ENCODE data around the gene SP110.

SP110 gene

DNA sequence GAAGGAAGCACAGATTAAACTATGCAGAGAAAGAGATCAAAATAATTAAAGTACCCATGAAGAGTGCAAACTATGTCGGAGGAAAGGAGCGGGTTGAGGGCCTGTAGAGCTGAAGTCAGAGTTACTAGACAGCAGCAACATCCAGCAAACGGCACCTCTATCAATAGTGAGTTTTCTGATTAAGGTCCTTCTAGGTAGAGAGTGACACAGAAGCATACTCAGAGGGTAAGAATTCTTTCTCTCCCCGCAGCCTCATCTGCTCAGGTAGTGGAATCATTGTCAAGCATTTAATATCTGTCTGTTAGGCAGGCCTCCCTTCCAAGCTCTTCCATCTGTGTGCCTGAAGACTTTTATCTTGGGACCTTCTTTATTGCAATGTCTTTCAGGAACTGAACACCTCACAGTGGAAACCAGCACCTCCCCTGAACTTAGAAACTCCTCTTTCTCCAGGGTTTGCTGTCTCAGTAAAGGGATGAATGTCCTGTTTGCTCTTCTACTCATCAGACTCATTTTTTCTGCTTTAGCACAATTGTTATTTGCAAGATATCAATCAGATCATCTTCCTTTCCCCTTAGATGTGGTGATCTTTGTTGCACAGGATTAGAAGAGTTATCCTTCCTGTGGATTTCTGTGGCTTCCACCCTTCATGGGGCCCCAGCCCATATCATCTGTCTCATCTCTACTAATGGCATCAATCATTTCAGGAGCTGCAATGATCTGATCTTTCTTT lies 34.5 kb upstream of the SP110 start:
- TF ChIP-seq TAF1 (IDR thresholded peaks at IDR 0.05; ENCODE audit: low read depth, low read length) = no peak
- TF ChIP-seq PAX5 (IDR thresholded peaks at IDR 0.05; ENCODE audit: insufficient read depth, low read length, severe bottlenecking) = no peak
- TF ChIP-seq SPI1 (IDR thresholded peaks at IDR 0.05; ENCODE audit: low read depth, low read length) = no peak
- no peak for TF ChIP-seq POLR2A (IDR thresholded peaks at IDR 0.05; ENCODE audit: low read depth, low read length)
- no peak for TF ChIP-seq POU2F2 (IDR thresholded peaks at IDR 0.05; ENCODE audit: low read depth, low read length)
- TF ChIP-seq POLR2AphosphoS5 (IDR thresholded peaks at IDR 0.05; ENCODE audit: low read depth, low read length) = no peak
- peak; percentile 20 for FAIRE-seq
- no peak for DNase-seq (ENCODE audit: insufficient read length, low spot score)

GRCh38 chr2:230250231-230250630 lies 30.4 kb upstream of the SP110 start:
- FAIRE-seq = no peak
- no peak for TF ChIP-seq PAX5 (IDR thresholded peaks at IDR 0.05; ENCODE audit: insufficient read depth, low read length, severe bottlenecking)
- no peak for TF ChIP-seq TAF1 (IDR thresholded peaks at IDR 0.05; ENCODE audit: low read depth, low read length)
- TF ChIP-seq POLR2AphosphoS5 (IDR thresholded peaks at IDR 0.05; ENCODE audit: low read depth, low read length) = no peak
- TF ChIP-seq SPI1 (IDR thresholded peaks at IDR 0.05; ENCODE audit: low read depth, low read length) = no peak
- no peak for TF ChIP-seq POLR2A (IDR thresholded peaks at IDR 0.05; ENCODE audit: low read depth, low read length)
- TF ChIP-seq POU2F2 (IDR thresholded peaks at IDR 0.05; ENCODE audit: low read depth, low read length) = no peak
- DNase-seq (ENCODE audit: insufficient read length, low spot score) = no peak

GRCh38 chr2:230246206-230246605 lies 26.4 kb upstream of the SP110 start:
- no peak for TF ChIP-seq POLR2AphosphoS5 (IDR thresholded peaks at IDR 0.05; ENCODE audit: low read depth, low read length)
- TF ChIP-seq PAX5 (IDR thresholded peaks at IDR 0.05; ENCODE audit: insufficient read depth, low read length, severe bottlenecking) = no peak
- no peak for TF ChIP-seq TAF1 (IDR thresholded peaks at IDR 0.05; ENCODE audit: low read depth, low read length)
- no peak for TF ChIP-seq POLR2A (IDR thresholded peaks at IDR 0.05; ENCODE audit: low read depth, low read length)
- TF ChIP-seq POU2F2 (IDR thresholded peaks at IDR 0.05; ENCODE audit: low read depth, low read length) = no peak
- TF ChIP-seq SPI1 (IDR thresholded peaks at IDR 0.05; ENCODE audit: low read depth, low read length) = no peak
- DNase-seq (ENCODE audit: insufficient read length, low spot score) = no peak
- FAIRE-seq = no peak

- TF ChIP-seq TAF1 (IDR thresholded peaks at IDR 0.05; ENCODE audit: low read depth, low read length) = no peak
- DNase-seq (ENCODE audit: insufficient read length, low spot score) = no peak
- no peak for FAIRE-seq
These were observed 24.4 kb upstream of the SP110 start for GRCh38 chr2:230244211-230244610.

DNA sequence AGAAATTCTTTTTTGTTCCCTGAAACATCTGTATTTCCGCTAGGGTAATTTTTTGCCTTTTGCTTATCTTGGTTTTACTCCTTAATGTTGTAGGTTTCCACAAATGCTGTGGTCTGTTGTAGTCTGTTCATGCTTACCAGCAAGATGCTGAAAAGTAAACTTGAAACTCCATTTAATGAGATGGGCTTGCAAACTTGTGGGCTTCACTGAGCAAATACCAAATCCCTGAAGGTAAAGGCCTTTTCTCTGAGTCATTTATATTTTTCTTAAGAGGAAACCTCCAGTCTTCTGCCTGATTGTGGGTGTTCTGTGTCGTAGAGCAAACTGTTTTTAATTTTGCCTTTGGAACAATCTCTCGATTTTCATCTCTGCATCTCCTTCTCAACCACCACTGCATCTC lies 15.1 kb upstream of the SP110 start:
- DNase-seq (ENCODE audit: insufficient read length, low spot score) = no peak
- no peak for TF ChIP-seq POU2F2 (IDR thresholded peaks at IDR 0.05; ENCODE audit: low read depth, low read length)
- no peak for TF ChIP-seq TAF1 (IDR thresholded peaks at IDR 0.05; ENCODE audit: low read depth, low read length)
- peak; percentile 85 for FAIRE-seq

GRCh38 chr2:230234122-230234722 lies 14.4 kb upstream of the SP110 start:
- DNase-seq (ENCODE audit: insufficient read length, low spot score) = no peak
- TF ChIP-seq TAF1 (IDR thresholded peaks at IDR 0.05; ENCODE audit: low read depth, low read length) (no peak), SPI1 (IDR thresholded peaks at IDR 0.05; ENCODE audit: low read depth, low read length) (peak; percentile 24)
- peak; percentile 96 for FAIRE-seq

DNA sequence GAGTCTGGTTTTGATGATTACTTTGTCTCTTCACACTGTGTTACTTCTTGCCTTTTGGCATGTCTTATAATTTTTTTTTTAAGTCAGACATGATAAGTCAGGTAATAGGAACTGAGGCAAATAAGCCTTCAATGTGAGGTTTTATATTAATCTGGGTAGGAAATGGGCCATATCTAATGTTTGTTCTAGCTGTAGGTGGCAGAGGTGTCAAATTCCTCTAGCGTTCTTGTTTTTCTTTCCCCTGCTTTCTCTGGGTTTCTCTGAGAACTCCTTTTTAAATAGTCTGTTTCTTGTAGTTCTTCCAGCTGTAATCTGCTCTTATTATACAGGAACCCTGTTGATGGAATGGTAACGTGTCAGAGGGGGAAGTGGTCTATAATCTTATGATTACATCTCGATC lies 11.5 kb upstream of the SP110 start:
- TF ChIP-seq TAF1 (IDR thresholded peaks at IDR 0.05; ENCODE audit: low read depth, low read length) = no peak
- TF ChIP-seq POU2F2 (IDR thresholded peaks at IDR 0.05; ENCODE audit: low read depth, low read length) = no peak
- TF ChIP-seq POLR2A (IDR thresholded peaks at IDR 0.05; ENCODE audit: low read depth, low read length) = no peak
- TF ChIP-seq POLR2AphosphoS5 (IDR thresholded peaks at IDR 0.05; ENCODE audit: low read depth, low read length) = no peak
- TF ChIP-seq SPI1 (IDR thresholded peaks at IDR 0.05; ENCODE audit: low read depth, low read length) = no peak
- TF ChIP-seq PAX5 (IDR thresholded peaks at IDR 0.05; ENCODE audit: insufficient read depth, low read length, severe bottlenecking) = no peak
- no peak for FAIRE-seq
- DNase-seq (ENCODE audit: insufficient read length, low spot score) = no peak

GRCh38 chr2:230230496-230231200 lies 10.9 kb upstream of the SP110 start:
- TF ChIP-seq POU2F2 (IDR thresholded peaks at IDR 0.05; ENCODE audit: low read depth, low read length) (no peak), TAF1 (IDR thresholded peaks at IDR 0.05; ENCODE audit: low read depth, low read length) (no peak), PAX5 (IDR thresholded peaks at IDR 0.05; ENCODE audit: insufficient read depth, low read length, severe bottlenecking) (no peak), SPI1 (IDR thresholded peaks at IDR 0.05; ENCODE audit: low read depth, low read length) (no peak), POLR2A (IDR thresholded peaks at IDR 0.05; ENCODE audit: low read depth, low read length) (no peak), POLR2AphosphoS5 (IDR thresholded peaks at IDR 0.05; ENCODE audit: low read depth, low read length) (no peak)
- DNase-seq (ENCODE audit: insufficient read length, low spot score) (no peak), FAIRE-seq (peak; percentile 38)

GRCh38 chr2:230230087-230230486 lies 10.3 kb upstream of the SP110 start:
- DNase-seq (ENCODE audit: insufficient read length, low spot score) = no peak
- FAIRE-seq = peak; percentile 57
- TF ChIP-seq SPI1 (IDR thresholded peaks at IDR 0.05; ENCODE audit: low read depth, low read length) (peak; percentile 13; the same call in 1 of the 2 replicates), POU2F2 (IDR thresholded peaks at IDR 0.05; ENCODE audit: low read depth, low read length) (no peak)

DNA sequence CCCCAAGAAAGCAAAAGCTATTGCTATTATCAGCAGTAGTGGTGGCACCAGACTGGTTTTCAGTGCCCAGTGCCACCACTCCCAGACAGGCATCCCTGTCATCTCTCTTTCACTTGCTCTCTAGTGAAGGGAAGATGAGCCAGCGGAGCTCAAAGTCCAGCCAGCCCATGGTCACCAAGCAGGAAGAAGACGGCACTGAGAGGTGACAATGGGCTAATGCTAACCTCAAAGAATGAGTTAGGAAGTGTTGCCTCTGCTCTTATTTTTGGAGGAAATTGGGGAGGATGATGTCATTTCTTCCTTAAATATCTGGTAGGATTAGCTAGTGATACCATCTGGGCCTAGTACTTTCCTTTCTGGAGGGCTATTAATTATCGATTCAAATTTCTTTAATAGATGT lies 7.4 kb upstream of the SP110 start:
- DNase-seq (ENCODE audit: insufficient read length, low spot score) (no peak), FAIRE-seq (peak; percentile 58)
- TF ChIP-seq TAF1 (IDR thresholded peaks at IDR 0.05; ENCODE audit: low read depth, low read length) (no peak), SPI1 (IDR thresholded peaks at IDR 0.05; ENCODE audit: low read depth, low read length) (no peak), POU2F2 (IDR thresholded peaks at IDR 0.05; ENCODE audit: low read depth, low read length) (no peak), PAX5 (IDR thresholded peaks at IDR 0.05; ENCODE audit: insufficient read depth, low read length, severe bottlenecking) (no peak), POLR2A (IDR thresholded peaks at IDR 0.05; ENCODE audit: low read depth, low read length) (no peak), POLR2AphosphoS5 (IDR thresholded peaks at IDR 0.05; ENCODE audit: low read depth, low read length) (no peak)
